SK-N-SH treated with all-trans-retinoic acid at 6 μM for 48 hours (cell line): Measurements from ENCODE around the gene KLHL6.

Experiments used
- CSDC2 ChIP-seq: fragments of 250-450 bp; sonication (Bioruptor Pico); IDR thresholded peaks from 2 replicates; pipeline ENCODE4 v1.5.0; 2020; ENCODE audit warnings: mild to moderate bottlenecking, moderate library complexity
- ISL1 ChIP-seq: fragments of 250-450 bp; sonication (Bioruptor Pico); IDR thresholded peaks from 2 replicates; pipeline ENCODE4 v2.1.2; 2022; ENCODE audit warnings: mild to moderate bottlenecking, moderate library complexity
- RARB ChIP-seq: fragments of 250-450 bp; sonication (Bioruptor Pico); IDR thresholded peaks from 2 replicates; pipeline ENCODE4 v1.8.0; 2021; ENCODE audit warnings: mild to moderate bottlenecking, moderate library complexity
- TOX ChIP-seq: fragments of 250-450 bp; sonication (Bioruptor Pico); IDR thresholded peaks from 2 replicates; pipeline ENCODE4 v1.8.0; 2021; ENCODE audit warnings: mild to moderate bottlenecking, moderate library complexity, borderline replicate concordance
- TSHZ2 ChIP-seq: fragments of 250-450 bp; sonication (Bioruptor Pico); IDR thresholded peaks from 2 replicates; pipeline ENCODE4 v1.5.0; 2020; ENCODE audit warnings: mild to moderate bottlenecking, moderate library complexity
- ZC3H10 ChIP-seq: fragments of 250-450 bp; sonication (Bioruptor Pico); IDR thresholded peaks from 2 replicates; pipeline ENCODE4 v1.5.1; 2021; ENCODE audit warnings: mild to moderate bottlenecking, moderate library complexity
- ZFP30 ChIP-seq: fragments of 450-650 bp; formaldehyde crosslinking; IDR thresholded peaks from 2 replicates; pipeline ENCODE4 v1.5.0; 2022; ENCODE audit warnings: mild to moderate bottlenecking, moderate library complexity
- ZNF565 ChIP-seq: fragments of 450-650 bp; formaldehyde crosslinking; conservative IDR thresholded peaks from 2 replicates; pipeline ENCODE4 v1.5.0; 2020; ENCODE audit warnings: low read depth, mild to moderate bottlenecking, moderate library complexity
- ZNF70 ChIP-seq: fragments of 450-650 bp; formaldehyde crosslinking; IDR thresholded peaks from 2 replicates; pipeline ENCODE4 v1.5.0; 2020; ENCODE audit warnings: mild to moderate bottlenecking, moderate library complexity

- no peak for TF ChIP-seq ZNF70
- no peak for TF ChIP-seq TOX (CRISPR knock-in tag)
- no peak for TF ChIP-seq ZNF565
- TF ChIP-seq CSDC2, result no peak
- no peak for TF ChIP-seq ZFP30 (CRISPR knock-in tag)
- no peak for TF ChIP-seq RARB
- no peak for TF ChIP-seq TSHZ2 (CRISPR knock-in tag)
- no peak for TF ChIP-seq ZC3H10 (CRISPR knock-in tag)
- no peak for TF ChIP-seq ISL1 (CRISPR knock-in tag)
Observed at GRCh38 chr3:183529185-183529584, 26.3 kb downstream of the KLHL6 start.
